Kidney epithelial cell (primary cell): ENCODE data around the gene SLC25A30. TPM values are rescaled to one million over a fixed set of nuclear protein-coding genes. Genes with fewer than 3 reads are reported as not detected.

Experiments
- DNase-seq: peaks from one replicate; pipeline ENCODE4 v3.0.0-alpha.2; 2010; ENCODE audit warnings: low read depth
- H3K27me3 ChIP-seq: 2 replicates; pipeline ENCODE4 v1.6.0; 2011; ENCODE audit warnings: low read length; ENCODE audit not compliant: control insufficient read depth, insufficient read depth
- H3K36me3 ChIP-seq: 2 replicates; pipeline ENCODE4 v1.5.1; 2011; ENCODE audit warnings: low read length; ENCODE audit not compliant: control insufficient read depth, insufficient read depth
- H3K4me3 ChIP-seq: 2 replicates; pipeline ENCODE4 v1.5.1; 2011; ENCODE audit warnings: low read depth, mild to moderate bottlenecking, control low read depth, low read length
- total RNA-seq: library from RNA; depleted of rRNA; stranded (reverse); fragments of >200 nt; gene quantifications from 2 replicates; pipeline ENCODE4 v1.2.3, GENCODE V29; 2015
- TF ChIP-seq, protein P1 (sequence below): IDR thresholded peaks from 2 replicates; pipeline ENCODE4 v1.5.1; 2011; ENCODE audit warnings: mild to moderate bottlenecking, moderate library complexity, low read length, control low read depth, inconsistent platforms; ENCODE audit not compliant: insufficient read depth, poor library complexity, severe bottlenecking

SLC25A30 gene
- total RNA-seq, 1 donor from 2014 or later = 9.7 TPM

DNA sequence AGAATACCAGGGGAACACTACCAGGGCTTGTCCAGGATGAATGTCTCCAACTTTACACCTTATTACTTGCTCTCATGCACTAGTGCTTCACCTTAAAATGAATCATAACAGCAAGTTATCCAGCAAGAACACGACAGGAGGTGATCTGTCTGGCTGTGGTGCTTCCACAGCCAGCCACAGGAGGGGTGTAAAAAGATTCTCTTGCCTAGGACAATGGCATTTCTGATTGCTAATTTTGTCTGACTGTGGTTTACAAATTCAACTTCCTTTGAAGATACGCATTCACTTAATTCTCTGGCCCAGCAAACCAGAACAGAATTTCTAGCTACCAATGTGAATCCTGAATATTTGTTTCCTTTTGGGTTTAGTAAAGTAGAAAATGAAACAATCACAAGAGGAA is 23.5 kb upstream of the SLC25A30 start:
- DNase-seq = peak; percentile 48
- TF ChIP-seq, protein P1, sequence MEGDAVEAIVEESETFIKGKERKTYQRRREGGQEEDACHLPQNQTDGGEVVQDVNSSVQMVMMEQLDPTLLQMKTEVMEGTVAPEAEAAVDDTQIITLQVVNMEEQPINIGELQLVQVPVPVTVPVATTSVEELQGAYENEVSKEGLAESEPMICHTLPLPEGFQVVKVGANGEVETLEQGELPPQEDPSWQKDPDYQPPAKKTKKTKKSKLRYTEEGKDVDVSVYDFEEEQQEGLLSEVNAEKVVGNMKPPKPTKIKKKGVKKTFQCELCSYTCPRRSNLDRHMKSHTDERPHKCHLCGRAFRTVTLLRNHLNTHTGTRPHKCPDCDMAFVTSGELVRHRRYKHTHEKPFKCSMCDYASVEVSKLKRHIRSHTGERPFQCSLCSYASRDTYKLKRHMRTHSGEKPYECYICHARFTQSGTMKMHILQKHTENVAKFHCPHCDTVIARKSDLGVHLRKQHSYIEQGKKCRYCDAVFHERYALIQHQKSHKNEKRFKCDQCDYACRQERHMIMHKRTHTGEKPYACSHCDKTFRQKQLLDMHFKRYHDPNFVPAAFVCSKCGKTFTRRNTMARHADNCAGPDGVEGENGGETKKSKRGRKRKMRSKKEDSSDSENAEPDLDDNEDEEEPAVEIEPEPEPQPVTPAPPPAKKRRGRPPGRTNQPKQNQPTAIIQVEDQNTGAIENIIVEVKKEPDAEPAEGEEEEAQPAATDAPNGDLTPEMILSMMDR = peak; percentile 45

DNA sequence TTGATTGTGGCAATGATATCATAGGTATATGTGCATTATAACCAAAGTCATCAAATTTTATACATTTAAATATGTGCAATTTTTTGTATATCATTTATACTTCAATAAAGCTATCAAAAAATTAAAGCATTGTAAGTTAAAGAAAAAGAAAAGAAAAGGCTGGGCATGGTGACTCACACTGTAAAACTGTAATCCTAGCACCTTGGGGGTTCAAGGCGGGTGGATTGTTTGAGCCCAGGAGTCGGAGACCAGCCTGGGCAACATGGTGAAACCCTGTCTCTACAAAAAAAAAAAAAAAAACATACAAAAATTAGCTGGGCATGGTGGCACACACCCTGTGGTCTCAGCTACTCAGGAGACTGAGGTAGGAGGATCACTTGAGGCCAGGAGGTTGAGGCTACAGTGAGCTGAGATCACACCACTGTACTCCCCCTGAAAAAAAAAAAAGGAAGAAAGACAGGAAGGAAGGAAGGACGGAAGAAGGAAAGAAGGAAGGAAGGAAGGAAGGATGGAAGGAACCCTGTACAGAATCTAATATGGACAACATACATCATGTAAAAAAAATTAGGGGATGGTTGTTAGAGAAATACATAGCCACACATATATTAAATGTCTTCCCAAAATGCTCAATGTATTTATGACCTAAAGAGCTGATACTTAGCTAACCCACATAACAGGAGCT is 21.7 kb upstream of the SLC25A30 start:
- no peak for DNase-seq
- Histone ChIP-seq H3K27me3 (no peaks in the 10 kb centered on the region), H3K4me3 (no peak overlapping the region), H3K36me3 (no peaks in the 10 kb centered on the region)
- TF ChIP-seq, protein P1 = no peak

More for the DNA sequence above, 23.5 kb upstream of the SLC25A30 start:
- Histone ChIP-seq H3K36me3 (no peaks in the 10 kb centered on the region), H3K4me3 (no peak overlapping the region), H3K27me3 (no peaks in the 10 kb centered on the region)

DNA sequence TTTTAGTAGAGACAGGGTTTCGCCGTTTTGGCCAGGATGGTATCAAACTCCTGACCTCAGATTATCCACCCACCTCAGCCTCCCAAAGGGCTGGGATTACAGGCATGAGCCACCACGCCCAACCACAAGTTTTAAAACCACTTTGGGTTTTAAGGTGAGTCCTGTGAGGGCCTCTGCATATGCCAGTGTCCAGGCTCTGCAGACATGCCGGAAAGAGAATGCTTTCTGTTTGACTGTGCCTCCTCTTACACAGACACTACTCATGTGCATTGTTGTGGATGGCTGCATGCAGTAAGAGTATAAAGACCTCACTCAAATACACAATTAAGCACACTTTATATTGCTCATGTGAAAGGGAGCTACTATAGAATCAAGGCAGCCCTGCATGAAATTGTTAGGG is 20.8 kb upstream of the SLC25A30 start:
- TF ChIP-seq, protein P1 = no peak
- no peaks in the 10 kb centered on the region for H3K27me3 ChIP-seq
- DNase-seq = no peak
- no peaks in the 10 kb centered on the region for H3K36me3 ChIP-seq
- no peak overlapping the region for H3K4me3 ChIP-seq

DNA sequence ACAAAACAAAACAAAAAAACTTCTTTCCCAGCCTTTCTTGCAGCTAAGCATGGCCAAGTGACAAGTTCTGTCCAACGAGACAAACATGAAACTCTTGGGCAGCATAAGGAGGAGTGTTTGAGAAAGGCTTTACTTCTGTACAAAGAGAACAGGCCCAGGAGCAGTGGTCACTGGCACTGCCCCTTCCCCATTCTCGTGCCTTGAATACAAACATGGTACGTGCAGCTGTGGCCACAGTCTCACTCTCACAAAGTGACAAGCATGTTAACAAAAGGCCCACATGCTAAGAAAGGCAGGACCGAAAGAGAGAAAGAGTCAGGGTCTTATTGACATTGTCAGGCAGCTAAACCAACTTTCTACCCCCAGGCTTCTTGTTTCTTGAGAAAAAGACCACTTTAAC is 19.8 kb upstream of the SLC25A30 start:
- Histone ChIP-seq H3K36me3 (no peaks in the 10 kb centered on the region), H3K27me3 (no peaks in the 10 kb centered on the region), H3K4me3 (no peak overlapping the region)
- TF ChIP-seq, protein P1 = no peak
- no peak for DNase-seq

DNA sequence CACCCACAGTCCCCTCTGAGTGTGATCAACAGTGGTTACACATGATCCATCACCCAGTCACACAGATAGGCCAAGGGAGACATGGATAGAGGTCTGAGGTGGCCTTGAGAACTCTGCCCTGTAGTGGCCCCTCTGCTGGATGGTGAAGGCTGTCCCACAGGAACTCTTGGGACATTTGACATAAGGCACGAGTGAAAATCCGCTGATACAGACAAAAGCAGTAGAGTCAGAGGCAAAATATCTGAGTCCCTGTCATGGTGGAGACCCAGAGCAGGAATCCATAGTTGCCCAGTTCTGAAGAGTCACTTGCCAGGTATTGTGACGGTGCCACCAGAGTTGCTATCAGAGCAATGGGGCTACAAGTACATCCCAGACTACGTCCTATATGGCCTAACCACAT is 18.8 kb upstream of the SLC25A30 start:
- H3K36me3 ChIP-seq = no peaks in the 10 kb centered on the region
- H3K27me3 ChIP-seq = no peaks in the 10 kb centered on the region
- TF ChIP-seq, protein P1 = no peak
- H3K4me3 ChIP-seq = no peak overlapping the region
- no peak for DNase-seq

DNA sequence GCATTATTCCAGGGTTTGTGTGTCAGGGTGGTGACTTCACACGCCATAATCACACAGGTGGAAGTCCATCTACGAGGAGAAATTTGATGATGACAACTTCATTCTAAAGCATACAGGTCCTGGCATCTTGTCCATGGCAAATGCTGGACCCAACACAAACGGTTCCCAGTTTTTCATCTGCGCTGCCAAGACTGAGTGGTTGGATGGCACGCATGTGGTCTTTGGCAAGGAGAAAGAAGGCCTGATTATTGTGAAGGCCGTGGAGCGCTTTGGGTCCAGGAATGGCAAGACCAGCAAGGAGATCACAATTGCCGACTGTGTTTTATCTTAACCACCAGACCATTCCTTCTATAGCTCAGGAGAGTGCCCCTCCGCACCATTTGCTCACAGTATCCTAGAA is 18.2 kb upstream of the SLC25A30 start:
- TF ChIP-seq, protein P1 = no peak
- no peaks in the 10 kb centered on the region for H3K36me3 ChIP-seq
- no peaks in the 10 kb centered on the region for H3K27me3 ChIP-seq
- DNase-seq = no peak
- no peak overlapping the region for H3K4me3 ChIP-seq
